ENCODE measurements around the gene SPTSSB. TPM values are rescaled to one million over a fixed set of nuclear protein-coding genes. Genes with fewer than 3 reads are reported as not detected.

SPTSSB gene
- total and polyA plus RNA-seq, 9 of the 15 experiments (the other 6 are each of a cell fraction or from before 2014, with no cell fraction given), result 0.07 TPM; not detected in 8

DNA sequence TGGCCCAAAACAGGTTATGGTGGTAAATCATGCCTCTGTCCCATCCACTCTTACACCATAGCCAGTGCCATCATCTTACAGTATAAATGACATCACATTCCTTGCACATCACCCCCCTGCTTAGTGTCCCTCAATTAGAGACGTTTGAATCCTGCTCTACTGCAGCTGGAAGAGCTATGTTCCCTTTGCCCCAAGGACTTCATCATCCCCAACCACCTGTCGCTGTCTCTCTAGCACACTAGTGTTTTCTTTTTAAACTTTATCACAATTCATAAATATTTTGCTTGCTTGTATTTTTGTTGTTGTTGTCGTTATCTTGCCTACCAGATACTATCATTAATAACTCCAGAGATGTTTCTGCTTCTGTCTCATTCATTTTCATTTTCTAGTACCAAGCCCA lies 28.7 kb downstream of the SPTSSB start:
- intact Hi-C loops (cut with micrococcal nuclease), result no loop called here
- FAIRE-seq, result no peak

More for the DNA sequence above, 28.7 kb downstream of the SPTSSB start:
- H3K9me1 ChIP-seq (ENCODE audit: control insufficient read depth, insufficient read depth, low read length), result no peaks in the 10 kb centered on the region
- ChIA-PET CTCF (ENCODE audit: low intra/inter-chr PET ratio) (no interaction called here), POLR2A (no interaction called here)
- TF ChIP-seq, protein P1, sequence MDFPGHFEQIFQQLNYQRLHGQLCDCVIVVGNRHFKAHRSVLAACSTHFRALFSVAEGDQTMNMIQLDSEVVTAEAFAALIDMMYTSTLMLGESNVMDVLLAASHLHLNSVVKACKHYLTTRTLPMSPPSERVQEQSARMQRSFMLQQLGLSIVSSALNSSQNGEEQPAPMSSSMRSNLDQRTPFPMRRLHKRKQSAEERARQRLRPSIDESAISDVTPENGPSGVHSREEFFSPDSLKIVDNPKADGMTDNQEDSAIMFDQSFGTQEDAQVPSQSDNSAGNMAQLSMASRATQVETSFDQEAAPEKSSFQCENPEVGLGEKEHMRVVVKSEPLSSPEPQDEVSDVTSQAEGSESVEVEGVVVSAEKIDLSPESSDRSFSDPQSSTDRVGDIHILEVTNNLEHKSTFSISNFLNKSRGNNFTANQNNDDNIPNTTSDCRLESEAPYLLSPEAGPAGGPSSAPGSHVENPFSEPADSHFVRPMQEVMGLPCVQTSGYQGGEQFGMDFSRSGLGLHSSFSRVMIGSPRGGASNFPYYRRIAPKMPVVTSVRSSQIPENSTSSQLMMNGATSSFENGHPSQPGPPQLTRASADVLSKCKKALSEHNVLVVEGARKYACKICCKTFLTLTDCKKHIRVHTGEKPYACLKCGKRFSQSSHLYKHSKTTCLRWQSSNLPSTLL (IDR thresholded peaks at IDR 0.05), result no peak
- no peak for TF ChIP-seq ELF4 (CRISPR knock-in tag; IDR thresholded peaks at IDR 0.05)
- TF ChIP-seq, protein P2, sequence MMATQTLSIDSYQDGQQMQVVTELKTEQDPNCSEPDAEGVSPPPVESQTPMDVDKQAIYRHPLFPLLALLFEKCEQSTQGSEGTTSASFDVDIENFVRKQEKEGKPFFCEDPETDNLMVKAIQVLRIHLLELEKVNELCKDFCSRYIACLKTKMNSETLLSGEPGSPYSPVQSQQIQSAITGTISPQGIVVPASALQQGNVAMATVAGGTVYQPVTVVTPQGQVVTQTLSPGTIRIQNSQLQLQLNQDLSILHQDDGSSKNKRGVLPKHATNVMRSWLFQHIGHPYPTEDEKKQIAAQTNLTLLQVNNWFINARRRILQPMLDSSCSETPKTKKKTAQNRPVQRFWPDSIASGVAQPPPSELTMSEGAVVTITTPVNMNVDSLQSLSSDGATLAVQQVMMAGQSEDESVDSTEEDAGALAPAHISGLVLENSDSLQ (IDR thresholded peaks at IDR 0.05), result no peak
- TF ChIP-seq, protein P3, sequence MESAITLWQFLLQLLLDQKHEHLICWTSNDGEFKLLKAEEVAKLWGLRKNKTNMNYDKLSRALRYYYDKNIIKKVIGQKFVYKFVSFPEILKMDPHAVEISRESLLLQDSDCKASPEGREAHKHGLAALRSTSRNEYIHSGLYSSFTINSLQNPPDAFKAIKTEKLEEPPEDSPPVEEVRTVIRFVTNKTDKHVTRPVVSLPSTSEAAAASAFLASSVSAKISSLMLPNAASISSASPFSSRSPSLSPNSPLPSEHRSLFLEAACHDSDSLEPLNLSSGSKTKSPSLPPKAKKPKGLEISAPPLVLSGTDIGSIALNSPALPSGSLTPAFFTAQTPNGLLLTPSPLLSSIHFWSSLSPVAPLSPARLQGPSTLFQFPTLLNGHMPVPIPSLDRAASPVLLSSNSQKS (CRISPR knock-in tag; IDR thresholded peaks at IDR 0.05), result no peak
- TF ChIP-seq, protein P4, sequence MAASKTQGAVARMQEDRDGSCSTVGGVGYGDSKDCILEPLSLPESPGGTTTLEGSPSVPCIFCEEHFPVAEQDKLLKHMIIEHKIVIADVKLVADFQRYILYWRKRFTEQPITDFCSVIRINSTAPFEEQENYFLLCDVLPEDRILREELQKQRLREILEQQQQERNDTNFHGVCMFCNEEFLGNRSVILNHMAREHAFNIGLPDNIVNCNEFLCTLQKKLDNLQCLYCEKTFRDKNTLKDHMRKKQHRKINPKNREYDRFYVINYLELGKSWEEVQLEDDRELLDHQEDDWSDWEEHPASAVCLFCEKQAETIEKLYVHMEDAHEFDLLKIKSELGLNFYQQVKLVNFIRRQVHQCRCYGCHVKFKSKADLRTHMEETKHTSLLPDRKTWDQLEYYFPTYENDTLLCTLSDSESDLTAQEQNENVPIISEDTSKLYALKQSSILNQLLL (CRISPR knock-in tag; IDR thresholded peaks at IDR 0.05; ENCODE audit: borderline replicate concordance), result no peak
- no peak for TF ChIP-seq FIP1L1 (IDR thresholded peaks at IDR 0.05; ENCODE audit: low read depth, low read length, poor library complexity, severe bottlenecking)
- TF ChIP-seq SNRNP70 (optimal IDR thresholded peaks at IDR 0.05; ENCODE audit: low read depth, low read length), result no peak
- TF ChIP-seq, protein P5, sequence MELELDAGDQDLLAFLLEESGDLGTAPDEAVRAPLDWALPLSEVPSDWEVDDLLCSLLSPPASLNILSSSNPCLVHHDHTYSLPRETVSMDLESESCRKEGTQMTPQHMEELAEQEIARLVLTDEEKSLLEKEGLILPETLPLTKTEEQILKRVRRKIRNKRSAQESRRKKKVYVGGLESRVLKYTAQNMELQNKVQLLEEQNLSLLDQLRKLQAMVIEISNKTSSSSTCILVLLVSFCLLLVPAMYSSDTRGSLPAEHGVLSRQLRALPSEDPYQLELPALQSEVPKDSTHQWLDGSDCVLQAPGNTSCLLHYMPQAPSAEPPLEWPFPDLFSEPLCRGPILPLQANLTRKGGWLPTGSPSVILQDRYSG (tag; conservative IDR thresholded peaks at IDR 0.05; ENCODE audit: low read depth), result no peak
- TF ChIP-seq RBM25 (IDR thresholded peaks at IDR 0.05; ENCODE audit: low read depth, low read length, severe bottlenecking), result no peak
- TF ChIP-seq TOE1 (IDR thresholded peaks at IDR 0.05; ENCODE audit: borderline replicate concordance), result no peak
- no peak for TF ChIP-seq TOE1 (CRISPR knock-in tag; IDR thresholded peaks at IDR 0.05; ENCODE audit: borderline replicate concordance, low read depth)
- no peak for TF ChIP-seq ZNF436 (CRISPR knock-in tag; IDR thresholded peaks at IDR 0.05)
- no peak for TF ChIP-seq FOS (IDR thresholded peaks at IDR 0.05; ENCODE audit: extremely low read depth, insufficient read length)
- TF ChIP-seq TCFL5 (CRISPR knock-in tag; conservative IDR thresholded peaks at IDR 0.05), result no peak
- no peaks in the 10 kb centered on the region for H4K20me1 ChIP-seq (replicated peaks; ENCODE audit: control insufficient read depth, insufficient read depth, low read length)
- no peaks in the 10 kb centered on the region for H3K4me1 ChIP-seq (replicated peaks in 1 of 2; ENCODE audit: control insufficient read depth in 2 of 2, insufficient read depth in 2 of 2, low read length in 2 of 2)
- H3K9me3 ChIP-seq (replicated peaks; ENCODE audit: control insufficient read depth, insufficient read depth, low read depth, low read length), result no peaks in the 10 kb centered on the region
- no peak for DNase-seq (ENCODE audit: extremely low read depth in 1 of 4, low spot score in 3 of 4)
- 0% methylated on average over 3 of the region's 3 CpGs for WGBS (ENCODE audit: insufficient coverage, low coverage, missing lambda C conversion rate)
- H3K9ac ChIP-seq (ENCODE audit: insufficient read depth in 1 of 2, low read depth in 2 of 2, low read length in 2 of 2), result no peak overlapping the region
- no peak overlapping the region for H3K4me3 ChIP-seq
- in situ Hi-C loops (cut with MboI), result no loop called here
- no peak for ATAC-seq
- no peaks in the 10 kb centered on the region for H3K27me3 ChIP-seq (ENCODE audit: control insufficient read depth in 2 of 2, insufficient read depth in 2 of 2, low read length in 2 of 2)
- no TSS peak for BruUV-seq (replicated peaks)
- H3K4me2 ChIP-seq (ENCODE audit: insufficient read depth, low read length), result no peak overlapping the region
- no peaks in the 10 kb centered on the region for H3K36me3 ChIP-seq (ENCODE audit: control insufficient read depth, insufficient read depth, low read length)
- no peak overlapping the region for H3K27ac ChIP-seq (ENCODE audit: extremely low read depth, low read depth, low read length)
- no peak overlapping the region for H2AFZ ChIP-seq (ENCODE audit: low read depth, low read length)
- no peaks in the 10 kb centered on the region for H3K79me2 ChIP-seq (ENCODE audit: control insufficient read depth, insufficient read depth, low read length)
